CD4-positive, alpha-beta memory T cell (primary cell): ENCODE measurements around the gene RFX1. TPM values are rescaled to one million over a fixed set of nuclear protein-coding genes. Genes with fewer than 3 reads are reported as not detected.

ENCODE experiments used
- CTCF ChIA-PET: fragments of 350-600 bp; sonication (Branson Sonifier 250); formaldehyde crosslinking; loops from one replicate; lab custom pipeline; 2021; ENCODE audit warnings: inconsistent platforms; ENCODE audit not compliant: partially characterized antibody; lab: Charles Lee
- POLR2A ChIA-PET: fragments of 350-600 bp; sonication (Branson Sonifier 250); formaldehyde crosslinking; loops from one replicate; lab custom pipeline; 2021; ENCODE audit not compliant: partially characterized antibody; lab: Charles Lee
- DNase-seq, 5 donors: peaks; one replicate each; pipeline versions ENCODE4 v3.0.0 to v3.0.0-alpha.2; 2020 to 2022; ENCODE audit warnings: mixed read lengths in 1 of 5
- H3K27ac ChIP-seq: one replicate; pipeline ENCODE4 v1.7.0; 2013; ENCODE audit warnings: low read depth, low read length
- H3K27me3 ChIP-seq: 2 replicates; pipeline ENCODE4 v1.7.0; 2013; ENCODE audit warnings: mild to moderate bottlenecking, low read length, moderate library complexity; ENCODE audit not compliant: insufficient read depth
- H3K36me3 ChIP-seq: 2 replicates; pipeline ENCODE4 v1.7.0; 2013; ENCODE audit warnings: mild to moderate bottlenecking, low read length, moderate library complexity; ENCODE audit not compliant: insufficient read depth
- H3K4me1 ChIP-seq: 2 replicates; pipeline ENCODE4 v1.7.0; 2013; ENCODE audit warnings: mild to moderate bottlenecking, low read length, moderate library complexity; ENCODE audit not compliant: insufficient read depth
- H3K4me3 ChIP-seq, 2 donors: one replicate each; pipeline ENCODE4 v1.7.0; 2013; ENCODE audit warnings: low read length in 2 of 2, mild to moderate bottlenecking in 1 of 2
- H3K9me3 ChIP-seq, 2 donors: one replicate each; pipeline ENCODE4 v1.7.0; 2013; ENCODE audit warnings: low read length in 2 of 2, control low read depth in 1 of 2; ENCODE audit not compliant: control insufficient read depth in 1 of 2
- H3K27ac Mint-ChIP-seq, 7 donors: one replicate each; pipeline ENCODE4 v1.8.0; 2020 to 2021; ENCODE audit warnings: mixed read lengths in 7 of 7, mild to moderate bottlenecking in 6 of 7, inconsistent platforms in 3 of 7, moderate library complexity in 3 of 7
- H3K27me3 Mint-ChIP-seq, 2 donors: one replicate each; pipeline ENCODE4 v1.8.0; 2020 to 2021; ENCODE audit warnings: mixed read lengths in 2 of 2
- H3K36me3 Mint-ChIP-seq, 2 donors: one replicate each; pipeline ENCODE4 v1.8.0; 2020 to 2021; ENCODE audit warnings: mixed read lengths in 2 of 2, inconsistent platforms in 1 of 2, mild to moderate bottlenecking in 1 of 2
- H3K4me1 Mint-ChIP-seq, 4 donors: one replicate each; pipeline ENCODE4 v1.8.0; 2020 to 2021; ENCODE audit warnings: mixed read lengths in 4 of 4, mild to moderate bottlenecking in 1 of 4
- H3K4me3 Mint-ChIP-seq, 8 donors: one replicate each; pipeline ENCODE4 v1.8.0; 2020 to 2021; ENCODE audit warnings: mixed read lengths in 8 of 8, mild to moderate bottlenecking in 7 of 8, moderate library complexity in 6 of 8, inconsistent platforms in 3 of 8
- H3K9me3 Mint-ChIP-seq, 8 donors: one replicate each; pipeline ENCODE4 v1.8.0; 2020 to 2021; ENCODE audit warnings: mixed read lengths in 8 of 8, mild to moderate bottlenecking in 5 of 8, inconsistent platforms in 3 of 8, moderate library complexity in 1 of 8
- intact Hi-C: fragments of 100-400 bp; cut with micrococcal nuclease; formaldehyde crosslinking; loops from one replicate; pipeline ENCODE4 v1.15.1; 2023
- polyA plus RNA-seq, 2 donors: library from polyadenylated mRNA; unstranded; fragments of 300-500 nt; fragmentation: Illumina TruSeq; gene quantifications; one replicate each; pipeline ENCODE4 v1.2.3, GENCODE V29; 2021
- total RNA-seq, 2 experiments: library from RNA; stranded (reverse); gene quantifications; one replicate each; pipeline ENCODE4 v1.2.3, GENCODE V29; 2021

Gene RFX1
- total and polyA plus RNA-seq, 4 experiments from 2014 or later: 2.5 to 17.8 (median 17.4) TPM; not detected in 1

DNA sequence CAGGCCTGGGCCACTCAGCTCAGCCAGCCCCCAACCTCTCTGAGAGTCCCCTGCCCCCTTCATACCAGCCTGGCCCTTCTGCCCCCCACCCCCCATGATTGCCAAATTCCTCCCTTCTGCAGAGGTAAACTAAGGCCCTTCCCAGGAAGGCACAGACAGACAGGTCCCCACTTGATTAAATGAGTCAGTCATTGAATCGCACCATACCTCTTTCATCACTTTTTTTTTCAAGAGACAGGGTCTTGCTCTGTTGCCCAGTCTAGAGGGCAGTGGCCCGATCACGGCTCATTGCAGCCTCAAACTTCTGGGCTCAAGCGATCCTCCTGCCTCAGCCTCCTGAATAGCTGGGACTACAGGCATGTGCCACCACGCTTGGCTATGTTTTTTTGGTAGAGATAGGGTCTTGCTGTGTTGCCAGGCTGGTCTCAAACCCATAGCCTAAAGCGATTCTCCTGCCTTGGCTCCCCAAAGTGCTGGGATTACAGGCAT, 73.9 kb downstream of the RFX1 start:
- H3K36me3 Mint-ChIP-seq: peaks cover 5 to 8% of the 10 kb centered on the region in 2 donors

DNA sequence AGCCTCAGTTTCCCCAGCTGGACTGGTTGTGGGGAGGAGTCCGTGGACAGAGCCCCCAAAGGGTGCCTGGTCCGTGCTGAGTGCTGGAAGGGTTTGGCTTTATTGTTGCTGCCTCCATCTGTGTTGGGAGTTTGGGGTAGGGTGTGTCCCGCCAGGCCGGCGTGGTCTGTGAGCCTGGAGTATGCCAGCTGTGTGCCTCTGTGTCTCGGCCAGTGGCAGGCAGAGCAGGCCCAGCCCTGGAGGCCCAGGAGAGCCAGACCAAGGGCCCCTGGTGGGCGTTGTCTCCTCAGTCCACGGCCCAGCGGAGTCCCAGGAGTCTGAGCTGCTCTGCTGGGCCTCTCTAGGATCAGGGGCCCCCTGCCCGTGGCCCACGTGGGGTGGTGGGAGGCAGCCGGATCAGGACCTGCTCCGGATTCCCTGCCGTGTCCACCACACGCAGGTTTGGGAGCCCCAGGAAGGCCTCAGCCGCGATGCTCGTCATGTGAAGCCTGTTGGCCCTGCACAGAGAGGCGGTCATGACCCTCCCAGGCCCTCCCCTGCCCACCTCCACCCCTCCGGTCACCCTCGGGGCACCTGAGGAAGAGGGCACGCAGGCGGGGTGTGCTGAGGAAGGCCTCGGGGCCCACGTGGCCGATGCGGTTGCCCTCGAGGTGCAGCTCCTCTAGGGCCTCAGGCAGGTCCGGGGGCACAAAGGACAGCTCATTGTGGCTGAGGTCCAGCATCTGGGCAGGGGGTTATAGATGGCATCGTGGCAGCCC, 74.5 kb downstream of the RFX1 start:
- peaks cover 3% of the 10 kb centered on the region for H3K27me3 ChIP-seq
- H3K4me3 ChIP-seq: no peak overlapping the region
- ChIA-PET CTCF (no interaction called here), POLR2A (interaction anchor here (0.6 kb wide), 1 partner anchor 44 kb away, joined by 3 read pairs; no protein-coding TSS in a partner anchor)
- H3K27ac Mint-ChIP-seq: no peak overlapping the region
- no peaks in the 10 kb centered on the region for H3K9me3 ChIP-seq
- H3K27ac ChIP-seq: no peak overlapping the region
- H3K36me3 ChIP-seq: peaks cover 4% of the 10 kb centered on the region
- peaks cover 0 to 5% of the 10 kb centered on the region in 2 donors for H3K27me3 Mint-ChIP-seq
- peaks cover 11 to 12% of the 10 kb centered on the region in 2 donors for H3K36me3 Mint-ChIP-seq
- no peak for DNase-seq
- intact Hi-C loops: no loop called here
- peaks cover 0 to 10% (median 5%) of the 10 kb centered on the region in 4 donors for H3K4me1 Mint-ChIP-seq
- peaks cover 5% of the 10 kb centered on the region for H3K4me1 ChIP-seq
- peaks cover 0 to 3% (median 0%) of the 10 kb centered on the region in 8 donors for H3K9me3 Mint-ChIP-seq
- no peak overlapping the region for H3K4me3 Mint-ChIP-seq

More for the DNA sequence above, 73.9 kb downstream of the RFX1 start:
- H3K27me3 ChIP-seq: peaks cover 3% of the 10 kb centered on the region
- no peak overlapping the region for H3K4me3 ChIP-seq
- intact Hi-C loops: no loop called here
- Mint-ChIP-seq H3K4me1 (peaks cover 0 to 8% (median 2%) of the 10 kb centered on the region in 4 donors), H3K9me3 (peaks cover 0 to 3% (median 0%) of the 10 kb centered on the region in 8 donors), H3K27ac (peak overlapping the region in 1 of 7 donors; percentile 36), H3K4me3 (no peak overlapping the region), H3K27me3 (peaks cover 0 to 5% of the 10 kb centered on the region in 2 donors)
- DNase-seq: no peak
- H3K9me3 ChIP-seq: no peaks in the 10 kb centered on the region
- ChIA-PET CTCF (interaction anchor here (2.2 kb wide), 1 partner anchor 140 kb away, joined by 7 read pairs; the partner anchor contains the start of gene MISP3), POLR2A (no interaction called here)
- H3K27ac ChIP-seq: no peak overlapping the region
- H3K36me3 ChIP-seq: peaks cover under 1% of the 10 kb centered on the region
- no peaks in the 10 kb centered on the region for H3K4me1 ChIP-seq

DNA sequence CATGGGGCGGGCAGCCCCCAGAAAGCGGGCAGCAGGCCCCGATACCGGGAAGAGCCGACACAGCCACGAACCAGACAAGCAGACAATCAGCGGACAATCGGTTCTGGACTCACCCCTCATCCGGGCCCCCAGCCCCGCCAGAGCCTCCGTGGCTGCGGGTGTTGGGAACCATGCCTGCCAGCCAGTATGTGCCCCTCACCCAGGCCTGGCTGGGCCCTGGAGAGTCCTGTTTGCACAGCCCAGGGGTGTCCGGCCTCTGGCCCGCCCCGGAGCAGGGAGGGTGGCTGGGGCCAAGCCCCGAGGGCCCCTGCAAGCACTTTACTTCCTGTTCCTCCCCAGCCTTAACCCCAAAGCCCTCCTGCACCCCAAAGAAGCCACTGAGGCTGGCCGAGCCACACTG, 75.7 kb downstream of the RFX1 start:
- H3K36me3 ChIP-seq: peaks cover 8% of the 10 kb centered on the region
- peaks cover 8% of the 10 kb centered on the region for H3K4me1 ChIP-seq
- ChIA-PET CTCF (no interaction called here), POLR2A (no interaction called here)
- H3K9me3 ChIP-seq: no peaks in the 10 kb centered on the region
- H3K4me3 Mint-ChIP-seq: no peak overlapping the region
- no peak for DNase-seq
- intact Hi-C loops: no loop called here
- H3K4me3 ChIP-seq: no peak overlapping the region
- no peaks in the 10 kb centered on the region for H3K27me3 ChIP-seq
- peaks cover 0 to 13% (median 8%) of the 10 kb centered on the region in 4 donors for H3K4me1 Mint-ChIP-seq
- no peak overlapping the region for H3K27ac ChIP-seq
- no peak overlapping the region for H3K27ac Mint-ChIP-seq
- peaks cover 0 to 3% (median 0%) of the 10 kb centered on the region in 8 donors for H3K9me3 Mint-ChIP-seq
- H3K27me3 Mint-ChIP-seq: peaks cover 0 to 5% of the 10 kb centered on the region in 2 donors
- peaks cover 13 to 16% of the 10 kb centered on the region in 2 donors for H3K36me3 Mint-ChIP-seq

DNA sequence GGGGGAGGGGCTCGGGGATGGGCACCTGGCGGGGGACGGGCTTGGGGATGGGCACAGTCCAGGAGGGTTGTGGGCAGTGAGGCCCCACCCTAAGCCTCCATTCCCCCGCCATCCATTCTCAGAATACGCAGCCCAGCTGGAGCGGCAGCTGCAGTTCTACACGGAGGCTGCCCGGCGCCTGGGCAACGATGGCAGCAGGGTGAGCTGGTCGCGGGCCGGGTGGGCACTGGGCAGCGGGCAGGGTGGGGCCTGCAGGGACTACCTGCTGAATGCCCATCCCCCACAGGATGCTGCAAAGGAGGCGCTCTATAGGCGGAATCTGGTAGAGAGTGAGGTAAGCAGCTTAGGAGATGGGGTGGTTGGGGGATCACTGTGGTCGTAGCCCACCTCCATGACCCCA, 76.2 kb downstream of the RFX1 start:
- no peaks in the 10 kb centered on the region for H3K27me3 ChIP-seq
- no peak overlapping the region for H3K4me3 Mint-ChIP-seq
- H3K9me3 Mint-ChIP-seq: peaks cover 0 to 3% (median 0%) of the 10 kb centered on the region in 8 donors
- ChIA-PET CTCF (no interaction called here), POLR2A (no interaction called here)
- H3K36me3 Mint-ChIP-seq: peaks cover 14 to 17% of the 10 kb centered on the region in 2 donors
- no peak for DNase-seq
- no peak overlapping the region for H3K27ac ChIP-seq
- H3K4me3 ChIP-seq: no peak overlapping the region
- peaks cover 0 to 5% of the 10 kb centered on the region in 2 donors for H3K27me3 Mint-ChIP-seq
- no peaks in the 10 kb centered on the region for H3K9me3 ChIP-seq
- intact Hi-C loops: no loop called here
- peaks cover 8% of the 10 kb centered on the region for H3K4me1 ChIP-seq
- peaks cover 8% of the 10 kb centered on the region for H3K36me3 ChIP-seq
- peaks cover 0 to 13% (median 8%) of the 10 kb centered on the region in 4 donors for H3K4me1 Mint-ChIP-seq
- no peak overlapping the region for H3K27ac Mint-ChIP-seq

DNA sequence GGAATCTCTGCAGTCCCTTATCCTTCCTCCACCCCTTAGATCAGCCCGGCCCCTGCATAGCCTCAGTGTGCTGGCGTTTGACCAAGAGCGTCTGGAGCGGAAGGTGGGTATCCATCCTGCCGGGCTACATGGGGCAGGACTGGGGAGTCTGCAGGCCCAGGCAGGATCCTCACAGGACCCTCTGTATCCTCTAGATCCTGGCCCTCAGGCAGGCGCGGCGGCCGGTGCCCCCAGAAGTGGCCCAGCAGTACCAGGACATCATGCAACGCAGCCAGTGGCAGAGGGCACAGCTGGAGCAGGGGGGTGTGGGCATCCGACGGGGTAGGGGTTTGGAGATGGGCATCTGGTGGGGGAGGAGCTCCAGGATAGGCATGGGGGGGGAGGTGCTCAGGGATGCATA, 76.8 kb downstream of the RFX1 start:
- peaks cover 17 to 21% of the 10 kb centered on the region in 2 donors for H3K36me3 Mint-ChIP-seq
- H3K4me1 Mint-ChIP-seq: peaks cover 0 to 12% (median 5%) of the 10 kb centered on the region in 4 donors
- H3K4me1 ChIP-seq: peaks cover 8% of the 10 kb centered on the region
- DNase-seq: no peak
- POLR2A ChIA-PET: no interaction called here
- peaks cover 8% of the 10 kb centered on the region for H3K36me3 ChIP-seq
- no peaks in the 10 kb centered on the region for H3K9me3 ChIP-seq
- H3K27me3 Mint-ChIP-seq: peaks cover 0 to 2% of the 10 kb centered on the region in 2 donors
- no peak overlapping the region for H3K27ac Mint-ChIP-seq
- CTCF ChIA-PET: no interaction called here
- intact Hi-C loops: no loop called here
- no peak overlapping the region for H3K4me3 ChIP-seq
- no peaks in the 10 kb centered on the region for H3K27me3 ChIP-seq
- no peak overlapping the region for H3K4me3 Mint-ChIP-seq
- H3K9me3 Mint-ChIP-seq: peaks cover 0 to 3% (median 0%) of the 10 kb centered on the region in 8 donors
- H3K27ac ChIP-seq: no peak overlapping the region

DNA sequence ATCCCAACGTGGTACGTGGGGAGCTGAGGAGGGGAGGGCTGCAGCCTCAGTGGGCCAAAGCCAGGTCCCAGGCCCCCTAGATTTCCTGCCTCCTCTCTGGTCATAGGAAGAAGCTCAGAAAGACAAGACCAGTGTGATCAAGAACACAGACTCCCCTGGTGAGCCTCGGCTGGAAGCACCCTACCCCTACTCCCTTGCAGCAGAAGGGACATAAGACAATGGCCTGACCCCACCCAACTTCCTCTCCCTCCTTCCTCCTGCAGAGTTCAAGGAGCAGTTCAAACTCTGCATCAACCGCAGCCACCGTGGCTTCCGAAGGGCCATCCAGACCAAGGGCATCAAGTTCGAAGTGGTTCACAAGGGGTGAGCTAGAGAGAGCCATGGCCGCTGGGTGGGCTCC, 79.4 kb downstream of the RFX1 start:
- H3K4me1 ChIP-seq: peaks cover 8% of the 10 kb centered on the region
- Mint-ChIP-seq H3K36me3 (peaks cover 31 to 36% of the 10 kb centered on the region in 2 donors), H3K4me1 (peaks cover 0 to 12% (median 4%) of the 10 kb centered on the region in 4 donors)

DNA sequence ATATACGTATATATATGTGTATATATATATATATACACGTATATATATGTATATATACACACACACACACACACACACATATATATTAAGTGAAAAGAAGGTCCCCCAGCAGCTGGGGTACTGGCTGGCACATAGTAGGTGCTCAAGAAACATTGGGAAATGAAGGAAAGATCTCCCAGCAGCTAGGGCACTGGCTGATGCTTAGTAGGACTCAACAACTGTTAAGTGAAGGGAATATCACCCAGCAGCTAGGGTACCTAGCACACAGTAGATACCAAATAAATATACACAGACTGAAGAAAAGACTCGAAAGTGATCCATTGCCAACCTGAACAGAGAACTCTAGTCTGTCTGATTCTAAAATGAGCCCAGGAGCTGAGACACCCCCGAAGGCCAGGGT, 80.1 kb downstream of the RFX1 start:
- H3K27ac ChIP-seq: no peak overlapping the region
- CTCF ChIA-PET: no interaction called here
- POLR2A ChIA-PET: no interaction called here
- H3K9me3 ChIP-seq: no peaks in the 10 kb centered on the region
- intact Hi-C loops: no loop called here
- H3K4me3 Mint-ChIP-seq: no peak overlapping the region
- no peaks in the 10 kb centered on the region for H3K27me3 Mint-ChIP-seq
- no peak for DNase-seq
- peak overlapping the region in 3 of 7 donors; percentile 4 to 78 (median 15) for H3K27ac Mint-ChIP-seq
- no peaks in the 10 kb centered on the region for H3K27me3 ChIP-seq
- H3K36me3 Mint-ChIP-seq: peaks cover 38 to 43% of the 10 kb centered on the region in 2 donors
- peaks cover 0 to 14% (median 4%) of the 10 kb centered on the region in 4 donors for H3K4me1 Mint-ChIP-seq
- H3K4me3 ChIP-seq: no peak overlapping the region
- H3K36me3 ChIP-seq: peaks cover 8% of the 10 kb centered on the region
- H3K9me3 Mint-ChIP-seq: peaks cover 0 to 3% (median 0%) of the 10 kb centered on the region in 8 donors
- peaks cover 8% of the 10 kb centered on the region for H3K4me1 ChIP-seq

More for the DNA sequence above, 79.4 kb downstream of the RFX1 start:
- no peaks in the 10 kb centered on the region for H3K9me3 ChIP-seq
- no peak overlapping the region for H3K27ac ChIP-seq
- no peak for DNase-seq
- H3K4me3 Mint-ChIP-seq: no peak overlapping the region
- no peak overlapping the region for H3K4me3 ChIP-seq
- ChIA-PET POLR2A (no interaction called here), CTCF (no interaction called here)
- intact Hi-C loops: no loop called here
- peak overlapping the region in 3 of 7 donors; percentile 12 to 57 (median 29) for H3K27ac Mint-ChIP-seq
- H3K36me3 ChIP-seq: peaks cover 8% of the 10 kb centered on the region
- H3K9me3 Mint-ChIP-seq: peaks cover 0 to 3% (median 0%) of the 10 kb centered on the region in 8 donors
- no peaks in the 10 kb centered on the region for H3K27me3 Mint-ChIP-seq
- no peaks in the 10 kb centered on the region for H3K27me3 ChIP-seq
